ENCODE results near the gene TTC22.

TTC22 gene

DNA sequence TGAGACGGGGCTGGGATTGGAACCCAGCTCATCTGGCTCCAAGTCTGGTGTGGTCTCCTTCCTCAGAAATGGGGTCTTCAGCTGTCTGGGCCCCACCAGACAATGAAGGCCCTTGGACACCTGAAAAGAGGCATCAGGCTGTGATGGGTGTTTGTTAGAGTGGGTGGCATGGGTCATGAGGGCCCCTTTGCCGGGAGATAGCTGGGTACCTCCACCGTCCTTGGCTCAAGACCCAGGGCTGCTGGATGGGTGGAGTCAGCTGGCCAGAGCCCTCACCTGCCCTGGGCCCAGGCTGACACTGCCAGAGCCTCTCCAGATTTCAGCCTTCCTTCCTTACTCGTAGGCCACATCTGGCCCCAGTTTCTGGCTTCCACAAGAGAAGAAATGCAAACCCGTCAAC, 13.4 kb upstream of the TTC22 start:
- TF ChIP-seq, protein P1, sequence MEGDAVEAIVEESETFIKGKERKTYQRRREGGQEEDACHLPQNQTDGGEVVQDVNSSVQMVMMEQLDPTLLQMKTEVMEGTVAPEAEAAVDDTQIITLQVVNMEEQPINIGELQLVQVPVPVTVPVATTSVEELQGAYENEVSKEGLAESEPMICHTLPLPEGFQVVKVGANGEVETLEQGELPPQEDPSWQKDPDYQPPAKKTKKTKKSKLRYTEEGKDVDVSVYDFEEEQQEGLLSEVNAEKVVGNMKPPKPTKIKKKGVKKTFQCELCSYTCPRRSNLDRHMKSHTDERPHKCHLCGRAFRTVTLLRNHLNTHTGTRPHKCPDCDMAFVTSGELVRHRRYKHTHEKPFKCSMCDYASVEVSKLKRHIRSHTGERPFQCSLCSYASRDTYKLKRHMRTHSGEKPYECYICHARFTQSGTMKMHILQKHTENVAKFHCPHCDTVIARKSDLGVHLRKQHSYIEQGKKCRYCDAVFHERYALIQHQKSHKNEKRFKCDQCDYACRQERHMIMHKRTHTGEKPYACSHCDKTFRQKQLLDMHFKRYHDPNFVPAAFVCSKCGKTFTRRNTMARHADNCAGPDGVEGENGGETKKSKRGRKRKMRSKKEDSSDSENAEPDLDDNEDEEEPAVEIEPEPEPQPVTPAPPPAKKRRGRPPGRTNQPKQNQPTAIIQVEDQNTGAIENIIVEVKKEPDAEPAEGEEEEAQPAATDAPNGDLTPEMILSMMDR (IDR thresholded peaks at IDR 0.05; ENCODE audit: extremely low read depth, insufficient read depth, missing control alignments), result no peak
- DNase-seq (ENCODE audit: low spot score), result no peak
- in situ Hi-C loops (cut with MboI; ENCODE audit: low pct_unique_long_range_greater_than_20kb, low sequenced_read_pairs, unreplicated experiment), result loop anchor here (10.0 kb wide), 1 partner anchor 150 kb away; no protein-coding TSS in a partner anchor

DNA sequence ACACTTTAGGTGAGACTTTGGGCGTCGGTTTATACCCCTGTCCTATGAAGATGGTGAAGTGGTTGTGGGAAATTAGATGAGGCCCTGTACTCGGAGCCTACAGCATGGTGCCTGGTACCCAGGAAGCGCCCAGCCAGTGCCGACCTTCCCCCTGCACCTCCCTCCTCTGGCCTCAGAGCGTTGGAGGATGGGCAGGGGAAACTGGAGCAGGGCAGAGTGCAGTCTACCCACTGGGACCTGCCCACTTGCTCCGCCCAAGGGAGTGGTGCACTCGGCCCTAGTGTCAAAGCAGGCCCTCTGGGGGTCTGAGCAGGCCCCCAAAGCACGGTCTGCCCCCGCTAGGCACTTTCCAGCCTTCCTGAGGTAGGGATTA, 13.0 kb upstream of the TTC22 start:
- no peak for DNase-seq (ENCODE audit: low spot score)
- in situ Hi-C loops (cut with MboI; ENCODE audit: low pct_unique_long_range_greater_than_20kb, low sequenced_read_pairs, unreplicated experiment), result loop anchor here (10.0 kb wide), 1 partner anchor 149 kb away; no protein-coding TSS in a partner anchor
- TF ChIP-seq, protein P1 (IDR thresholded peaks at IDR 0.05; ENCODE audit: extremely low read depth, insufficient read depth, missing control alignments), result no peak

DNA sequence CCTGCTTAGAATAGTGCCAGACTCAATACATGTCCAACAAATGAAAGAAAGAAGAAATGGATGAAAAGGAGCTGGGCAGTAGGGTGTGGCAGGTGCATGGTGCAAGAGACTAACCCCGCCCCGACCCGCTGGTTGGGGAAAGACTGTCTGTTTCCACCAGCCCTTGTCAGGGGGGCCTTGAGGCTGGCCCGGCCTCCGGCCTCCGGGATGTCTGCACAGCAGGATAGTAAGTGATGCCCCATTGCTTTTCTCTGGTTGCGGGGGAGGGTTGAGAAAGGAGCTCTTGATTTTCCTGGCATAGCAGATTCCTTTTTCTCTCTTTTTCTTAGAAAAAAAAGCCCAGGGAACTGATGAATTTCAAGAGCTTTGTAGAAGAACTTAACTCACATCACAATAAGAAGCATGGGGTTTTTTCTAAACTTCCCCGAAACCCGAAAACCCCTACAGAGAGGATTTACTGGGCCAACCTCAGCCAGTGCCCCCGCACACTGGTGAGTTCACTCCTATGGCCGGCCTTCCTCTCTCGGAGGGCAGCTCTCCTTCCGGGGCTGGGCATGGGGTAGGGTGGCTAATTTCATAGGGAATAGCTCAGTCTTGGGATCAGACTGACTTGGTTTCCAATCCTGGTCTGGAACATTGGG, 12.5 kb upstream of the TTC22 start:
- in situ Hi-C loops (cut with MboI; ENCODE audit: low pct_unique_long_range_greater_than_20kb, low sequenced_read_pairs, unreplicated experiment), result loop anchor here (10.0 kb wide), 1 partner anchor 149 kb away; no protein-coding TSS in a partner anchor
- DNase-seq (ENCODE audit: low spot score), result no peak
- TF ChIP-seq, protein P1 (IDR thresholded peaks at IDR 0.05; ENCODE audit: extremely low read depth, insufficient read depth, missing control alignments), result no peak

DNA sequence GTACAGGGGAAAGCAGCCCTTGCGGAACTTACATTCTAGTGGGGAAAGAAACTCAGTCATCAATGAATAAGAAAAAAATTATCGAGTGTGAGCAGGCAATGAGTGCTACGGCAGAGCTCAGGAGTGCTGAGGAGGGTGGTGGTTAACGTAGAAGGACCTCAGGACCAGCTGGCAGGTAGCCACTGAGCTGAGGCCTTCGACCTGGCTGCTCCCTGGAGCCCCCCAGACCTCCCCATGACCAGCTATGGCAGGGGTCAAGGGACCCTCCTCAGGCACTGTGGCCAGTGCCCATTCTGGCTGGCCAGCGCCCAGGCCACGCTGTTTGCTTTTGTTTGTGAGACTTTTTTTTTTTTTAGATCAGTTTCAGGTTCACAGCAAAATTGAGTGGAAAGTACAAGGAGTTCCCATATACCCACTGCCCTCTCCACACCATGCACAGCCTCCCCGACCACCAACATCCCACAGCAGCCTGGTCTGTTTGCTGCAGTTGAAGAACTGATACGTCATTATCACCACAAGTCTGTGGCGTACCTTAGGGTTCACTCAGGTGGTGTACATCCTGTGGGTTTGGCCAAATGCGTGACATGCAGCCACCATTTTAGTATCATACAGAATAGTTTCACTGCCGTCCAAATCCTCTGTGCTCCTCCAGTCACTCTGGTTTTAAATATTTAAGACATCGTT, 11.8 kb upstream of the TTC22 start:
- in situ Hi-C loops (cut with MboI; ENCODE audit: low pct_unique_long_range_greater_than_20kb, low sequenced_read_pairs, unreplicated experiment), result loop anchor here (10.0 kb wide), 1 partner anchor 148 kb away; no protein-coding TSS in a partner anchor
- TF ChIP-seq, protein P1 (IDR thresholded peaks at IDR 0.05; ENCODE audit: extremely low read depth, insufficient read depth, missing control alignments), result no peak
- DNase-seq (ENCODE audit: low spot score), result peak; percentile 48

DNA sequence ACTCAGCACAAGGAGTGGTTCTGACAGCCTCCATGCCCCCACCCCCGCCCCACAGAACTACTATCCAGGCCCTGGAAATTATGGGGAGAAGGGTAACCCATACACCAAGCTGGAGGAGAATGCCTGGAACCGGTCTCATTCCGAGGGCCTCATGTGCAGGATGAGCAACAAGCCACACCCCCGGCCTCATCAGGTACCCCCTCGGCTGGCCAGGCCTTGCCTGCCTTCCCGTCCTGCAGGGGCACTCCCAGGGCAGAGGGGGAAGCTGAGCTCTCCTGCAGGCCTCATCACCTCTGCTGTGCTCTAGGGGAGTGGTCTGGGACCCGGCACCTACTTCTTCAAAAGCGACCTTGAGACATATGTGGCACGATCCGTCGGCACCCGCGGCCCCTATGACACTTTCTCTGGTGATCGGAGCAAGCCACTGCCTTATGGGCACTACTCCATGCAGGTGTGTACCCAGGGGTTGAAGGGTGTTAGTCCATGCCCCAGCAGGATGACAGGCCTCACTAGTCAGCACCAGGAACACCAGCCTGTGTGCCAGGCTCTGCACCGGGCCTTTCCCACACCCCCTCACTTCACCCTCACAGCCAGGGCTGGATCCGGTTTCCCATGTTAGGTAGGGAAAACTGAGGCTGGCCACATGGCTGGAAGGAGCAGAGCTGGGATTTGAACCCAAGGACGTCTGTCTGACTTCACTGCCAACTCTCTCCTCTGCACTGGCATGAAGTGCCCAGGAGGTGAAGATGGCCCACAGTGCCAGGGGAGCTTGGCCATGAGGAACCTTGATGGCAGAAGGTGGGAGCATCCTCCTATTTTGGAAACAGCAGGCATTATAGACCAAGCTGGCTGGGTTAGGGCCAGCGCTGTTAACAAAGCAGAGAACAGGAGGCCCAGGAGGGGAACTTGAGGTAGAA, 10.9 kb upstream of the TTC22 start:
- in situ Hi-C loops (cut with MboI; ENCODE audit: low pct_unique_long_range_greater_than_20kb, low sequenced_read_pairs, unreplicated experiment), result loop anchor here (10.0 kb wide), 1 partner anchor 147 kb away; no protein-coding TSS in a partner anchor
- DNase-seq (ENCODE audit: low spot score), result no peak
- TF ChIP-seq, protein P1 (IDR thresholded peaks at IDR 0.05; ENCODE audit: extremely low read depth, insufficient read depth, missing control alignments), result no peak

DNA sequence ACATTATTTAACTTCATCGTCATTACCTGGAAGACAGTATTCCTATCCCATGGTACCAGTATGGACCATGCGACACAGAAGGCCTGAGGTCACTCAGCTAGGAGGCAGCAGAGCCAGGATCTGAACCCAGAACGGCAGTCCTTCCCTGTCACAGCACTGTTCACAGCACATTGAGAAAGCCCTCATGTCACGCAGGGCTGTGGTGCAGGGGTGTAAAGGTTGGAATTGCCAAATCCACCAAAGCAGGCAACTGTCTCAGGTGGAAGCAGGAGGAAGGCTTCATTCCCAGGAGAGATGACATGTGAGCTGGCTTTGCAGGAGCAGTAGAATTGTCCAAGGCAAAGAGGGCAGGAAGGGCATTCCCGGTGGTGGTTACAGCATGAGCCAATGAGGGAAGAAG, 9.9 kb upstream of the TTC22 start:
- TF ChIP-seq, protein P1 (IDR thresholded peaks at IDR 0.05; ENCODE audit: extremely low read depth, insufficient read depth, missing control alignments), result no peak
- in situ Hi-C loops (cut with MboI; ENCODE audit: low pct_unique_long_range_greater_than_20kb, low sequenced_read_pairs, unreplicated experiment), result loop anchor here (10.0 kb wide), 1 partner anchor 146 kb away; no protein-coding TSS in a partner anchor
- no peak for DNase-seq (ENCODE audit: low spot score)

All from GM13977 (cell line).